Sigmoid colon (tissue), 7 donors: Measurements from ENCODE around the gene GIT2. TPM values are rescaled to one million over a fixed set of nuclear protein-coding genes. Genes with fewer than 3 reads are reported as not detected.

Experiments used
- DNase-seq: peaks from one replicate; pipeline ENCODE4 v3.0.0-alpha.2; 2019
- H3K27ac ChIP-seq, 4 donors: fragments of 200-600 bp; sonication (generic); one replicate each; pipeline ENCODE4 v1.5.1; 2016 to 2019; ENCODE audit warnings: mild to moderate bottlenecking in 1 of 4
- H3K27me3 ChIP-seq, 3 donors: fragments of 200-600 bp; sonication (generic); one replicate each; pipeline ENCODE4 v1.5.1; 2019; ENCODE audit warnings: mild to moderate bottlenecking in 1 of 3
- H3K36me3 ChIP-seq, 4 donors: fragments of 200-600 bp; sonication (generic); one replicate each; pipeline ENCODE4 v1.5.1; 2016 to 2019
- H3K4me1 ChIP-seq, 4 donors: fragments of 200-600 bp; sonication (generic); one replicate each; pipeline ENCODE4 v1.5.1; 2017 to 2019
- H3K4me3 ChIP-seq, 4 donors: fragments of 200-600 bp; sonication (generic); one replicate each; pipeline ENCODE4 v1.5.1; 2017 to 2019; ENCODE audit warnings: mild to moderate bottlenecking in 2 of 4, moderate library complexity in 1 of 4
- H3K9me3 ChIP-seq, 4 donors: fragments of 200-600 bp in 3 of 4; sonication (generic) in 3 of 4; one replicate each; pipeline versions ENCODE4 v1.5.1 to v1.6.1; 2013 to 2019
- CTCF ChIP-seq, 4 experiments: fragments of 450-650 bp in 3 of 4; fragments of 200-600 bp in 1 of 4; IDR thresholded peaks; one replicate each; pipeline ENCODE4 v1.5.1; 2016 to 2019; ENCODE audit warnings: antibody characterized with exemption in 4 of 4, mild to moderate bottlenecking in 3 of 4, moderate library complexity in 2 of 4
- EP300 ChIP-seq, 4 donors: sonication (generic); formaldehyde crosslinking; IDR thresholded peaks; one replicate each; pipeline ENCODE4 v1.6.1; 2017; ENCODE audit warnings: antibody characterized with exemption in 4 of 4
- POLR2A ChIP-seq, 2 donors: fragments of 450-650 bp; IDR thresholded peaks; one replicate each; pipeline ENCODE4 v1.6.1; 2016; ENCODE audit warnings: antibody characterized with exemption in 2 of 2, mild to moderate bottlenecking in 2 of 2, moderate library complexity in 2 of 2
- POLR2AphosphoS5 ChIP-seq, 4 donors: sonication (generic); formaldehyde crosslinking; IDR thresholded peaks; one replicate each; pipeline ENCODE4 v1.6.1; 2017; ENCODE audit warnings: antibody characterized with exemption in 4 of 4
- WGBS, 2 donors: extraction: QIAGEN DNeasy Blood & Tissue Kit; methylation state at CpG; one replicate each; pipeline ENCODE4 v1.1.7; 2013; 5-methylcytosine and 5-hydroxymethylcytosine counted together
- intact Hi-C: fragments of 100-400 bp; cut with DNase I; formaldehyde crosslinking; loops from one replicate; pipeline ENCODE4 v1.15.1; 2023
- polyA plus RNA-seq, 3 donors: library from polyadenylated mRNA; stranded (reverse); fragments of 200-250 nt; gene quantifications; one replicate each; pipeline ENCODE4 v1.2.3, GENCODE V29; 2013
- total RNA-seq, 4 donors: library from RNA; depleted of rRNA; stranded (reverse); fragments of >200 nt; gene quantifications; one replicate each; pipeline ENCODE4 v1.1.0, GENCODE V29; 2016
- donor health status: healthy with polysubstance abuse.
- donor health status: Bipolar disorder and iron deficiency.
- donor health status: healthy.

GIT2 gene
- total and polyA plus RNA-seq, 7 donors: 6.0 to 54.6 (median 26.7) TPM

- Histone ChIP-seq H3K9me3 (no peaks in the 10 kb centered on the region), H3K4me1 (peaks cover 0 to 20% (median 12%) of the 10 kb centered on the region in 4 donors), H3K4me3 (no peak overlapping the region), H3K36me3 (peaks cover 0 to 79% (median 18%) of the 10 kb centered on the region in 4 donors), H3K27ac (no peak overlapping the region), H3K27me3 (no peaks in the 10 kb centered on the region)
- TF ChIP-seq EP300 (IDR thresholded peaks at IDR 0.05): no peak
- no peak for DNase-seq
- intact Hi-C loops: no loop called here
- WGBS, 2 donors: 92 to 93% methylated on average over 6 of the region's 6 CpGs
Observed at GRCh38 chr12:110028323-110028722, 32.2 kb upstream of the GIT2 start.

GRCh38 chr12:110024051-110024450 is 27.9 kb upstream of the GIT2 start:
- Histone ChIP-seq H3K9me3 (no peaks in the 10 kb centered on the region), H3K4me3 (no peak overlapping the region), H3K36me3 (peaks cover 0 to 66% (median 23%) of the 10 kb centered on the region in 4 donors), H3K27ac (peak overlapping the region in 2 of 4 donors; percentile 63 to 64), H3K4me1 (peaks cover 0 to 28% (median 15%) of the 10 kb centered on the region in 4 donors), H3K27me3 (no peaks in the 10 kb centered on the region)
- intact Hi-C loops: no loop called here
- no peak for DNase-seq
- WGBS, 2 donors: 80 to 92% methylated on average over 2 of the region's 2 CpGs
- no peak for TF ChIP-seq POLR2AphosphoS5 (IDR thresholded peaks at IDR 0.05)
- no peak for TF ChIP-seq EP300 (IDR thresholded peaks at IDR 0.05)
- TF ChIP-seq POLR2A (IDR thresholded peaks at IDR 0.05): no peak
- TF ChIP-seq CTCF (IDR thresholded peaks at IDR 0.05): no peak

GRCh38 chr12:110023059-110023980 is 27.2 kb upstream of the GIT2 start:
- Histone ChIP-seq H3K4me3 (no peak overlapping the region), H3K4me1 (peaks cover 0 to 28% (median 15%) of the 10 kb centered on the region in 4 donors), H3K27ac (peak overlapping the region in 2 of 4 donors; percentile 63 to 64), H3K9me3 (no peaks in the 10 kb centered on the region), H3K27me3 (no peaks in the 10 kb centered on the region), H3K36me3 (peaks cover 0 to 66% (median 21%) of the 10 kb centered on the region in 4 donors)
- TF ChIP-seq POLR2A (IDR thresholded peaks at IDR 0.05) (no peak), CTCF (IDR thresholded peaks at IDR 0.05) (no peak), POLR2AphosphoS5 (IDR thresholded peaks at IDR 0.05) (no peak), EP300 (IDR thresholded peaks at IDR 0.05) (no peak)
- intact Hi-C loops: no loop called here
- WGBS, 2 donors: 86 to 90% methylated on average over 5 of the region's 5 CpGs
- no peak for DNase-seq

- Histone ChIP-seq H3K4me3 (no peak overlapping the region), H3K27ac (no peak overlapping the region), H3K27me3 (no peaks in the 10 kb centered on the region), H3K36me3 (peaks cover 10 to 71% (median 20%) of the 10 kb centered on the region in 4 donors), H3K4me1 (peaks cover 0 to 28% (median 15%) of the 10 kb centered on the region in 4 donors), H3K9me3 (no peaks in the 10 kb centered on the region)
- no peak for DNase-seq
- WGBS, 2 donors: 89 to 93% methylated on average over 4 of the region's 4 CpGs
- intact Hi-C loops: no loop called here
- no peak for TF ChIP-seq EP300 (IDR thresholded peaks at IDR 0.05)
- TF ChIP-seq CTCF (IDR thresholded peaks at IDR 0.05): no peak
- no peak for TF ChIP-seq POLR2AphosphoS5 (IDR thresholded peaks at IDR 0.05)
- TF ChIP-seq POLR2A (IDR thresholded peaks at IDR 0.05): no peak
Observed at GRCh38 chr12:110020956-110021355, 24.8 kb upstream of the GIT2 start.

GRCh38 chr12:110015132-110015531 is 19.0 kb upstream of the GIT2 start:
- Histone ChIP-seq H3K4me1 (peaks cover 0 to 9% (median 0%) of the 10 kb centered on the region in 4 donors), H3K4me3 (no peak overlapping the region), H3K9me3 (no peaks in the 10 kb centered on the region), H3K27ac (no peak overlapping the region), H3K36me3 (peaks cover 10 to 82% (median 31%) of the 10 kb centered on the region in 4 donors), H3K27me3 (no peaks in the 10 kb centered on the region)
- TF ChIP-seq POLR2A (IDR thresholded peaks at IDR 0.05): no peak
- no peak for TF ChIP-seq EP300 (IDR thresholded peaks at IDR 0.05)
- no peak for TF ChIP-seq CTCF (IDR thresholded peaks at IDR 0.05)
- no peak for TF ChIP-seq POLR2AphosphoS5 (IDR thresholded peaks at IDR 0.05)
- intact Hi-C loops: no loop called here
- 33 to 55% methylated on average over 2 of the region's 2 CpGs for WGBS, 2 donors
- DNase-seq: no peak
